Activated CD8-positive, alpha-beta memory T cell treated with anti-CD3 and anti-CD28 coated beads for 36 hours (primary cell): ENCODE results near the gene HAGH. TPM values are rescaled to one million over a fixed set of nuclear protein-coding genes. Genes with fewer than 3 reads are reported as not detected.

ENCODE experiments used
- CTCF ChIA-PET: fragments of 350-600 bp; sonication (Branson Sonifier 250); formaldehyde crosslinking; loops from one replicate; lab custom pipeline; 2021; ENCODE audit warnings: antibody characterized with exemption; lab: Charles Lee
- POLR2A ChIA-PET: fragments of 350-600 bp; sonication (Branson Sonifier 250); formaldehyde crosslinking; loops from one replicate; lab custom pipeline; 2021; ENCODE audit warnings: antibody characterized with exemption; lab: Charles Lee
- total RNA-seq, 2 experiments: library from RNA; stranded (reverse); gene quantifications; one replicate each; pipeline ENCODE4 v1.2.3, GENCODE V29; 2021

Gene HAGH
- total RNA-seq, 2 experiments from 2014 or later, result 34.4 to 35.8 TPM

DNA sequence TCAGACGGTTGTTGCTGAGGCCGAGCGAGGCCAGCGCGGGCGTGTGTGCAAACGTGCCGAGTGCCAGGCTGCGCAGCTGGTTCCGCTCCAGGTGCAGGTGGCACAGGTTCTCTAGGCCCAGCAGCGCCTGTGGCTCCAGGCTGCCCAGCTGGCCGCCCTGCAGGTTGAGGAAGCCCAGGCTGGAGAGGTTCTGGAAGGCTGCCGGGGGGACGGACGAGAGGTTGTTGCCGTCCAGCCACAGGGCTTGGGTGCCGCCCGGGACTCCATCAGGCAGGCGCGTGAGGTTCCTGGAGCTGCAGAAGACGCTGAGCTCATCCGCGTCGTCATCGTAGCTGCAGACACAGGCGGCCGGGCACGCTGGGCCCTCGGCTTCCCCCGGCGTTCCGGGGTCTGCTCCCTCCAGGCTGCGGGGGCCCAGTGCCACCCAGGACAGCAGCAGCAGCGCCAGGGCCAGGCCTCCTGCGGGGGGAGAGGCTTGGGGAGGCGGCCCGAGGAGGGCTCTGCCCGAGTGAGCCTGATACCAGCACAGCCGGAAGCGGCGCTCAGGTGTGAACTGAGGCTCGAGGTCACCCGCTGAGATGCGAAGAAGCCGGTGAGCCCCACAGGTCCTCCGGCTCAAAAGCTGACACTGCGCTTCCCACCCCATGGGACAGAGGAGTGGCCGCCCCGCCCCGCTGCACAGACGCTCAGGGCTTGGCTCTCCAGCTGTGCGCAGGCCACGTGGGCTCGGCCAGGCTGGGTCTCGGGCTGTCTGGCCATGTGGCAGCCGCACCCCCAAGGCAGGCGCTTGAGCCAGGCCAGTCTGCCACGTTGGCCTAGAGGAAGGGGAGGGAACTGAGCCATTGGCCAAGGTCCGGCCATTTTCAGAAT lies 34.4 kb downstream of the HAGH start:
- ChIA-PET CTCF (interaction anchor here (0.9 kb wide), 1 partner anchor 10 kb away, joined by 3 read pairs; no protein-coding TSS in a partner anchor), POLR2A (interaction anchor here (0.7 kb wide), 1 partner anchor 9 kb away, joined by 5 read pairs; the partner anchor contains the start of genes NUBP2 and SPSB3)

DNA sequence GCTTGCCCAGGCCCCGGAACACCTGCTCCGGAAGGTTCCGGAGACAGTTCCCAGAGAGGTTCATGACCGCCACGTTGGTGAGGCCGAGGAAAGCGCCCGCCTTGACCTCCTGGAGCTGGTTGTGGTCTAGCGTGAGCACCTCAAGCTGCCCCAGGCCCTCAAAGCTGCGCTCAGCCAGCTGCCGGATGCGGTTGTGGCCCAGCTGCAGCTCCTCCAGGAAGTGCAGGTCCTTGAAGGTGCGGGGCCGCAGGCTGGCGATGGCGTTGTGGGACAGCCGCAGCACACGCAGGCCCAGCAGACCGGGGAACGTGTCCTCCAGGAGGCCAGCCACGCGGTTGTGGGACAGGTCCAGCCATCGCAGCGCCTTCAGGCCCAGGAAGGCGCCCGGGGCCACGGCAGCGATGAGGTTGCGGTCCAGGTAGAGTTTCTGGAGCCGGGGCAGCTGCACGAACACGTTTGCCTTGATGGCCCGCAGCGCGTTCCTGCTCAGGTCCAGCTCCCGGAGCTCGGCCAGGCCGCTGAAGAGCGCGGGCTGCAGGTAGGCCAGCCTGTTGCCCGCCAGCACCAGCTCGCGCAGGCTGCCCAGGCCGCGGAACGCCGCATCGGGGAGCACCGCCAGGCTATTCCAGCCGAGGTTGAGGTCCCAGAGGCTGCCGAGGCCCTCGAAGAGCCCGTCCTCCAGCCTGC lies 35.2 kb downstream of the HAGH start:
- ChIA-PET CTCF (no interaction called here), POLR2A (interaction anchor here (0.6 to 0.7 kb wide), 2 partner anchors 9 to 148 kb away, joined by 5 to 6 read pairs; partner anchors contain the start of genes NUBP2 and SPSB3)

DNA sequence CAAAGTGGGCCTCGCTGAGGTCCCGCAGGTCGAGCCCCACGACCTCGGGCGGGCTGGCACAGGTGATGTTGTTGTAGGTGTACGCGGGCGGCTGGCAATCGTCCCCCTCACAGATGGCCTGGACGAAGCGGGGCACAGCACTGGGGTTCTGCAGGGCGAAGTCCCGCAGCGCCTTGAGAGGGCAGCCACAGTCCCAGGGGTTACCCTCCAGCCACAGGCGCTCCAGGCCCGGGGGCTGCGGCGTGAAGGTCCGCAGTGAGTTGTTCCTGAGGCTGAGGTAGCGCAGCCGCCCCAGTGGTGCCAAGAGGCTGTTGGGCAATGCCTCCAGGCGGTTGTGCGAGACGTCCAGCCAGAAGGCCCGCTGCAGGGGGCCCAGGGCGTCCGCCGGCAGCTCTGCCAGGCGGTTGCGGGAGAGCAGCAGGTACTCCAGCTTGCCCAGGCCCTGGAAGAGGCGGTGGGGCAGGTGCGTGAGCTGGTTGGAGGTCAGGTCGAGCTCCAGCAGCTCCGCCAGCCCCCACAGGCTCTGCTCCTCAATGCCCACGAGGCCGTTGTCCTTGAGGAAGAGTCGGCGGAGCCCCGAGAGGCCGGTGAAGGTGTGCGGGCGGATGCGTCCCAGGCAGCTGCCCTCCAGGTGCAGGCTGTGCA lies 35.9 kb downstream of the HAGH start:
- CTCF ChIA-PET, result no interaction called here

DNA sequence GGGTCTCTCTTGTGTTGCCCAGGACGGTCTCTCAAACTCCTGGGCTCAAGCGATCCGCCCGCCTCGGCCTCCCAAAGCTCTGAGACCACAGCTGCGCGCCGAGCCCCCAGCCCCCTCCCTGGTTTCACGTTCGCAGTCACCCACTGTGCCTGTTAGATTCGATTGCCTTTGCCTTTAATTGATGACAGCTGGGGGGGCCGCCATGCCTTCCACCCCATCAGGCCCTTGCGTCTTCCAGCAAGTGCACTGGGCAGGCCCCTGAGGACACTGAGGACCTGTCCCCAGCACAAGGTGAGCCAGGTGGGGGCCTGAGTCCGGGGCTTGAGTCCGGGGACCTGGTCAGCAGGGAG lies 36.4 kb downstream of the HAGH start:
- POLR2A ChIA-PET, result no interaction called here
- CTCF ChIA-PET, result no interaction called here

More for the DNA sequence above, 35.9 kb downstream of the HAGH start:
- POLR2A ChIA-PET, result interaction anchor here (0.6 kb wide), 1 partner anchor 148 kb away, joined by 6 read pairs; no protein-coding TSS in a partner anchor

DNA sequence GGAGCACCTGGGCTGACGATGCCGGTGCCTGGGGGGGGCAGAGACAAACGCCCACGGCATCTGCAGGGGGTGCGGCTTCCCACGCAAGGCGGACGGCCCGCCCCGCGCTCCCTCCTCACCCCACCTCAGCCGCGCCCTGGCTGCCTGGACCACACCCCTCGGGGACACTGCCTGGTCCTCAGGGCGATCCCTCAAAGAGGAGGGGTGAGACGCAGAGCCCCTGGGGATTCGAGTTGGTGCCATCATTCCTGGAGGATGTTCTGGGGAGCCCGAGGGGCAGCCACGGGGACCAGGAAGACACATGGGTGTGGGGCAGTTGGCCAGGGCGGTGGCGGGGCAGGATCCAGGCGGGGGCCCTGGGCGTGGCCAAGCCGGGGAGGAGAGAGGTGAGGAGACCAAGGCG lies 37.0 kb downstream of the HAGH start:
- ChIA-PET CTCF (no interaction called here), POLR2A (no interaction called here)

DNA sequence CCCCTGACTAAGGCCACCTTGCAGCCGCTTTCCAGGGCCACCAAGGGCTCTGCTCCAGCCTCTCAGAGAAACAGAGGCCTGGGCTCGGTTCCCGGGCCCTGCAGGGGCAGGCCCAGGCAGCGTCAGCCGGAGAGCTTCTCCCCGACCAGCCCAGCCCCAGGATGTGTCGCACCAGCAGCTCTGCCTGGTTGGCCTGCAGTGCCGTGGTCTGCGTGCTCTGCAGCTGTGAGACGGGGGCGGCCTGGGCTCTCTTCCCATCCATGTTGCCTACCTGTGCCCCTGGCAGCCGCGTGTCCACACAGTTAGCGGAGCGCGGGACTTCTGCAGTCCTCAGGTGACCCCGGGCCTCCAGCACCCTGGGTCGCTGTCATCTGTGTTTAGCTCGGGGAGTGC lies 37.9 kb downstream of the HAGH start:
- POLR2A ChIA-PET, result no interaction called here
- CTCF ChIA-PET, result no interaction called here

DNA sequence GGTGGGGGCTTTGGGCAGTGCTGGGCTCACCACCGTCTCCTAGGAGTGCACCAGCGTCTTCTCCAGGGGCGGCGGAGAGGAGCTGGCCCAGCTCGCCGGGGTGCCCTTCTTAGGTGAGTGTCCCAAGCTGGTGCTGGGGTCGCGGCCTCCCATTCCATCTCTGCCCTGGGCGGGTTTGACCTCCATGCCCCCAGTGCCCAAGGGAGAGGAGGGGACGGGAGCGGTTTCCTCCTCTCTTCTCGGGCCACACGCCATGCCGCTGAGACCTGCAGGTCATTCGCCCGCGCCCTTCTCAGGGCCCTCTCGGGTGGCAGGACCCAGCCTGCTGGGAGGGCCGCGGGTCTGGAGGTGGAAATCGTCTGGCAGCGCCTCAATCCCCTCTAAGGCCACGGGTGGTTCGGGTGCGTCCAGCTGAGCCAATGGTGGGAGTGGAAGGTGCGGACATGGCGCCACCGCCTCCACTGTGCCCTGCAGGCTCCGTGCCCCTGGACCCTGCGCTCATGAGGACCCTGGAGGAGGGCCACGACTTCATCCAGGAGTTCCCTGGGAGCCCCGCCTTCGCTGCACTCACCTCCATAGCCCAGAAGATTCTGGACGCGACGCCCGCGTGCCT lies 38.4 kb downstream of the HAGH start:
- ChIA-PET CTCF (no interaction called here), POLR2A (no interaction called here)

DNA sequence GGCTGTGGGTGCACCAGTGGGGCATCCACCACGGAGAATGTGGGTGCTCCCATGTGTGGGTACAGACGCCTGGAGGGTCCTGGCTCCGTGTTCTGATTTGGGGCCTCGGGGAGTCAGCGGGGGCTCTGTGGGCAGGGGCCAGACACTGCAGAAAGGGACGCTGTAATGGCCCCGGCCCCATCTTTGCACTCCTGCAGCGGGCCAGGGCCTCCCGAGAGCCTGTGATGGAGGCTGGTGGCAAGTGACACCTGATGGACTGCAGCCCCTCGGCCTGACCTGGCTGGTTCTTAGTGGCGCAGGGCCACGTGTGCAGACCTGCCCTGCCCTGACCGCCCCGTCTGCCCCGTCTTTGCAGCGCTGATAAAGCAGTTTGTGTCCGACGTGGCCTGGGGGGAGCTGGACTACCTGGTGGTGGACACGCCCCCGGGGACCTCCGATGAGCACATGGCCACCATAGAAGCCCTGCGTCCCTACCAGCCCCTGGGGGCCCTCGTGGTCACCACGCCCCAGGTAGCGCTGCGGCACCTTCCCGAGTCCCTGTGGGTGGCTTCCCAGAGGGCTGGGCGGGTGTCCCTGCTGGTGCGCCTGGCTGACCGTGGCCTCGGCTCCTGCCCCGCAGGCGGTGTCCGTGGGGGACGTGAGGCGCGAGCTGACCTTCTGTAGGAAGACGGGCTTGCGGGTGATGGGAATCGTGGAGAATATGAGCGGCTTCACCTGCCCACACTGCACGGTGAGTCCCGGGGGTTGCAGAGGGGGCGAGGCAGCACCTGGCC lies 39.1 kb downstream of the HAGH start:
- ChIA-PET CTCF (no interaction called here), POLR2A (no interaction called here)

DNA sequence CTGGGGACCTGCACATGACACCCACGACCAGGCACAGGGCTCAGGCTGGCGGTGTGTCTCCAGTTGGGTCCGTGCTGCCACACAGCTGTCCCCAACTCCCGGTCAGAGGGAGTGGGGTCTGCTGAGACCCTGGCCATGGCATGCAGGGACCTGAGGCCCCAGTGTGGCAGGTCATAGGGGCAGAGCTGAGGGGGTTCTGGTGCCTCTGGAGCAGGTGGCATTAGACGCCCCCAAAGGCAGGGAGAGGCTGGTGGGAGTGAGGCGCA lies 39.6 kb downstream of the HAGH start:
- CTCF ChIA-PET, result no interaction called here
- POLR2A ChIA-PET, result no interaction called here

DNA sequence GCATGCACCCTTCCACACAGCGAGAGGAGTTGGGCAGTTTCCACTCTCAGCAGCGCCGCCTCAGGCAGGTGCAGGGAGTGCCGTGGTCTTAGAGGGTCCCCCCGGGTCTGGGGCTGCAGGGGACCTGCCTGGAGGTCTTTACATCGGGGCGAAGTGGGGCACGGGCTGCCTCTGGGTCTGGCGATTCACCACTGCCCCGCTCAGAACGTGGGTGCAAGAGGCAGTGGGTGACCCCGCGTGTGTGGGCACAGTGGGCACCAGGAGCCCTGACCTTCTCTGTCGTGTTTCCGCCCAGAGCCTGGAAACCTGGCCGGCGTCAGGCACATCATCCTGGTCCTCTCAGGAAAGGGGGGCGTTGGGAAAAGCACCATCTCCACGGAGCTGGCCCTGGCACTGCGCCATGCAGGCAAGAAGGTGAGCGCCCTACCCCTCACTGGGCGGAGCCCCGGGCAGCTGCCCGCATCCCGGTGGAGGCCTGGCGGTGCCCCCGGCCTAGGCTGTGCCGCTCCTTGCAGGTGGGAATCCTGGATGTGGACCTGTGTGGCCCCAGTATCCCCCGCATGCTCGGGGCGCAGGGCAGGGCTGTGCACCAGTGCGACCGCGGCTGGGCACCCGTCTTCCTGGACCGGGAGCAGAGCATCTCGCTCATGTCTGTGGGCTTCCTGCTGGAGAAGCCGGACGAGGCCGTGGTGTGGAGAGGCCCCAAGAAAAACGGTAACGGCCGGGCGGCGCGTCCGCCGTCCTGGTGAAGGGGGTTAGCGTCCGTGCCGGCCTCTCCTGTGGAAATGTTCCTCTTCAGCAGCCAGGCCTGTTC lies 40.2 kb downstream of the HAGH start:
- CTCF ChIA-PET, result no interaction called here
- POLR2A ChIA-PET, result no interaction called here

DNA sequence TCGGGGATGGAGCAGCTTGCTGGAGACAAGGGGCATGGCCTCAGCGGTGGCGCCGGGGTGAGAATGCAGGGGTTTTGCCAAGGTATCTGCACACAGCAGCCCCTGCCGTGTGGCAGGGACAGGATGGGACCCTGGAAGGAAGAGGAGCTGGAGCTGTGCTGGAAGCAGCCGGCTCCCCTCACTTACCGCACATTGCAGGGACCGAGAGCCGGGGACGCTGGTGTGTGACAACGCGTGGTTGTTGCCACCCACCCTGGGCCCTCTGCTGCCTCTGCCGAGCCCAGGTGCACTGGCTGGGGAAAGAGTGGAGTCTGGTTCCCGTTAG lies 40.8 kb downstream of the HAGH start:
- ChIA-PET CTCF (interaction anchor here (1.1 kb wide), 1 partner anchor 1042 kb away, joined by 4 read pairs; no protein-coding TSS in a partner anchor), POLR2A (interaction anchor here (1.1 kb wide), 1 partner anchor 14 kb away, joined by 3 read pairs; no protein-coding TSS in a partner anchor)

DNA sequence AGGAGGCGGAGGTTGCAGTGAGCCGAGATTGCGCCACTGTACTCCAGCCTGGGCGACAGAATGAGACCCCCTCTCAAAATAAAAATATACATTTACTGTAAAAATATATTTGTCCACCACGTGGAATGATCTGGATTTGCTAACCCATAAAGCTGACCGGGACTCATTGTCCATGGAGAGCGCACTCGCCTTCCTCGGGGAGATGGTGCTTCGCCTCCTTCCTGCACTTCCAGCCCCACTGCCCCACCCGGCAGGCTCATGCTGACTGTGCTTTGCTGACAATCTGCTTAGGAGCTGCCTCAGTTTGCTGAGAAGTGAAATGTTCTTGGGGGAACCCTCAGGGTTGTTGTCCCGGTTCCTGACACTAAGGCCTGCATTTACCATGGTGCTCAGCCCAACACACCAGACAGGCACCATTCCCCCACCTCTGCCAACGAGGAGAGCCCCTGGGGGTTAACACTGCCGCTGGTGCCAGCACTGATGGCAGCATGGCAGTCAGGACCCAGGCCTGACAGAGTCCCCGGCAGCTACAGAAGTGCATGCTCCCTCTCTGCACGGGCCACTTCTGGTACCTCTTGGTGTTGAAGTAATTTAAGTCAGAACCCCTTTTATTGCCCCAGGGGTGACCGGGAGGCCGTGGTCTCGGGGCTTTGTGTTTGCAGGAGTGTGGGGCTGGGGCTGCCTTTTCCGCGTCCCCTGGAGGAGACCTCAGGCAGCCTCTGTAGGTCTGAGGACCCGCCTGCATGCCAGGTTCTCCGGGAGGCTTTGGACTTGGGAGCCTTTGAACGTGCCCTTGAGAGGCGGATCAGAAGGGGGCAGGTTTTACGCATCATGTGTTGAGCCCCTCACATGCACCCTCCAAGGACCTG lies 41.4 kb downstream of the HAGH start:
- ChIA-PET POLR2A (interaction anchor here (1.1 kb wide), 1 partner anchor 13 kb away, joined by 3 read pairs; no protein-coding TSS in a partner anchor), CTCF (interaction anchor here (0.6 to 1.8 kb wide), 3 partner anchors 355 to 1784 kb away, joined by 3 to 4 read pairs (median 4); no protein-coding TSS in a partner anchor)

DNA sequence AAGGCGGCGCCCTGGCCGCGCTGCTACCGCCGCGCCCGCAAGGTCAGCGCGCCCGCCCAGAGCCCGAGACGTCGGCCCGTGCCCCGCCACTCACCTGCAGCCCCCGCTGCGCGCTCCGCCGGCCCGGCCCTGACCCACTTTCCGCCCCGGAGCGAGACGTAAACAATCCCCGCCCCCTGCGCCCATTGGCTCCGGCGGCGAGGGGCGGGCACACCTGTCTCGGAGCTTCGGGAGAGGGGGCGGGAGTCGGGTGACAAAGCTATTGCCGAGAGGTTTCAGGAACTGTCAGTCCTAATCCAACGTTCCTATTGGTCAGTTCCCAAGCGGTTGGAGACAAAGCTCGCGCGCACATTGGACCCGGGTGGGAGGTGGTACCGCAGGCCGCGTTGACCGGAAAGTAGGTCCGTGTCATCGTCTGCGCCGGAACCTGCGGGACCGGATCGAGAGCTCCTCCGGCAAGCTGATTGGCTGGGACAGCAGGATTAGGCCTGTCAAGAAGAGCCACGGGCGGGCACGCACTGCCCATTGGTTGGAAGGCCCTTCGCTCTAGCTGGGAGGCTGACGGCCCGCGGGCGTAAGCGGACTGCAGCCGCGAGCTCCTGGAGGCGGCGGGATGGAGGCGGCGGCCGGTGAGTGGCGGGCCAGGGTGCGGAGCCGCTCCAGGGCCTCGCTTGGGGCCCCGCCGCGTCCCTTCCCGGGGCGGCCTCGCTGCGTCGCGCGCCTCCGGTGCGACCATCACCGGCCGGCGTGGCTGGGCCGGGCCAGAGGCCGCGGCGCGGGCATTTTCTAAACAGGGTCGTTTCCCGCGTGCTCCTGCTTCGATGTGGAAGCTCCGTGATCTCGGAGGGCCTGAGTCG lies 44.0 kb downstream of the HAGH start, which contains the start of the genes NUBP2 and SPSB3:
NUBP2 (plus strand) TSS at position 553 of the 857 bp plus-strand sequence; CDS start at position 614, 61 bp downstream.
SPSB3 (minus strand) TSS at position 164 of the 857 bp plus-strand sequence. CDS start 1,088 bp downstream, outside the sequence.
- ChIA-PET POLR2A (interaction anchor here (0.6 to 2.6 kb wide), 12 partner anchors 9 to 362 kb away, joined by 3 to 42 read pairs (median 6); partner anchors contain the start of genes EME2, FAHD1, HAGH and MAPK8IP3), CTCF (interaction anchor here (0.6 to 1.8 kb wide), 7 partner anchors 9 to 358 kb away, joined by 3 to 19 read pairs (median 4); partner anchors contain the start of genes EME2, IGFALS, JPT2 and MAPK8IP3)

DNA sequence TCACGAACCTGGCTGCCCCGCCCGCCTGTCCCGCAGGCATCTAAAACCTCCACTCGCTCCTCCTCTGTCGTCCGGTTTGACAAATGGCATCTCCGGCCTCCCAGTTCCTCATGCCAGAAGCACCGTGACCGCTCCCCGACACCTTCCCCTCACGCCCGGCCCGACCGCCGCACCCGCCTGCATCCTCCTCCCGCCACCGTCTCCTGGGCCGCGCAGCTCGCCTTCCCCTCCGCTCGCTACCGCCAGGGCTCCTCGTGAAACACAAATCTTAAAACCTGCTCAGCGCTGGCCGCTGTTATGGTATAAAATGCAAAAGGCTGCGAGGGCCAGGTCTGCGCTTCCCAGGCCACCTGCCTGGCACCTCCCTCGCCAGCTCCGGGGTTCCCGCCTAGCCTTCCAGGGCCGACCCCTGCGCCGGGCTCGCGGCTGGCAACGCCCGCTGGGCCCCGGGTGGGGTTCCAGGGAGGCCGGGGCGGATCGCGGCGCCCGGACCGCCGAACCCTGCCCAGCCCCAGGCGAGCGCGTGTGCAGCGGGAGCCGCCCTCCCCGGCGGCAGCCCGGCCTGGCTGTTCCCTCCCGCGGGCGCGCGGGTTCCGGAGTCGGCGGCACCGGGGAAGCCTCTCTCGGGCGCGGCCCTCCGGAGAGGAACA lies 44.7 kb downstream of the HAGH start:
- ChIA-PET POLR2A (interaction anchor here (0.6 to 2.6 kb wide), 11 partner anchors 10 to 361 kb away, joined by 3 to 42 read pairs (median 4); partner anchors contain the start of genes EME2, FAHD1, HAGH and MAPK8IP3), CTCF (interaction anchor here (0.7 to 1.8 kb wide), 5 partner anchors 8 to 226 kb away, joined by 3 to 19 read pairs (median 4); partner anchors contain the start of genes EME2, IGFALS, JPT2 and MRPS34)

DNA sequence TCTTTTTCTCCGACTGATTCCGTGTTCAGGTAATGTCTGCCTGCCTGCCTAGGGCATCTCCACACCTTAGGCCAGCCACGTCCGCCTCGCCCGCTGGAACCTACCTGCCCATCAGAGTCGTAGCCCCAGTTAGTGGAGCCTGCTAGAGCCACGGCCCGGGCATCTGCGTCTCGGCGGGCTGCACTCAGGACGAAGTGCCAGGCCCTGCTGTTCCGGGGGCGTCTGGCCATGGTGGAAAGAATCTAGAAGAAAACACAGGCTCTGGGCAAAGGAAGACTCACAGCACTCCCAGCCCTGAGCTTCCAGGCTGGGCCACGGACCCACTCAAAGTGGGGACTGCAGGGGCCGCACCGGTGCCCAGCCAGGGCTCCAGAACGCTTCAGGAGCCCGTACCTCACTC lies 45.4 kb downstream of the HAGH start:
- ChIA-PET CTCF (no interaction called here), POLR2A (interaction anchor here (1.2 to 2.6 kb wide), 4 partner anchors 10 to 200 kb away, joined by 3 to 42 read pairs (median 8); partner anchors contain the start of genes EME2, MRPS34, NME3 and NOXO1)
